Adrenal gland (tissue), 12 donors: Measurements from ENCODE around the gene SYT1. TPM values are rescaled to one million over a fixed set of nuclear protein-coding genes. Genes with fewer than 3 reads are reported as not detected.
"Not testable (repeated sequence)": the region's sequence is repeated elsewhere in the genome, so short reads cannot be mapped to it uniquely, and the experiment has no call there.

ENCODE experiments used
- DNase-seq, 7 donors: peaks; one replicate each; pipeline ENCODE4 v3.0.0-alpha.2; 2019 to 2020
- H3K27ac ChIP-seq, 5 donors: fragments of 200-600 bp; sonication (generic) in 4 of 5; 1 replicate in 3 of 5; 2 replicates in 2 of 5; pipeline versions ENCODE4 v1.5.1 to v1.8.0; 2016 to 2020; ENCODE audit warnings: mild to moderate bottlenecking in 1 of 5
- H3K27me3 ChIP-seq: fragments of 200-600 bp; 2 replicates; pipeline ENCODE4 v1.8.0; 2021
- H3K36me3 ChIP-seq, 2 donors: fragments of 200-600 bp; replicated peaks in 1 of 2; 1 replicate in 1 of 2; 2 replicates in 1 of 2; pipeline versions ENCODE4 v1.5.1 to v1.8.0; 2018 to 2022
- H3K4me1 ChIP-seq, 2 donors: fragments of 200-600 bp; replicated peaks in 1 of 2; 1 replicate in 1 of 2; 2 replicates in 1 of 2; pipeline versions ENCODE4 v1.5.1 to v1.8.0; 2018 to 2021
- H3K4me3 ChIP-seq, 4 donors: fragments of 200-600 bp; sonication (generic) in 3 of 4; one replicate each; pipeline ENCODE4 v1.5.1; 2016 to 2018
- H3K9me3 ChIP-seq, 3 donors: fragments of 200-600 bp; sonication (generic) in 1 of 3; replicated peaks in 1 of 3; 1 replicate in 2 of 3; 2 replicates in 1 of 3; pipeline versions ENCODE4 v1.5.1 to v1.8.0; 2016 to 2021
- CTCF ChIP-seq, 6 experiments: fragments of 450-650 bp in 4 of 6; fragments of 200-600 bp in 2 of 6; sonication (generic) in 1 of 6; IDR thresholded peaks; 1 replicate in 5 of 6; 2 replicates in 1 of 6; pipeline versions ENCODE4 v1.5.1 to v1.8.0; 2016 to 2021; ENCODE audit warnings: antibody characterized with exemption in 6 of 6, mild to moderate bottlenecking in 2 of 6, moderate library complexity in 1 of 6
- POLR2A ChIP-seq, 2 donors: fragments of 450-650 bp; IDR thresholded peaks; one replicate each; pipeline ENCODE4 v1.6.1; 2017; ENCODE audit warnings: antibody characterized with exemption in 2 of 2, mild to moderate bottlenecking in 2 of 2, moderate library complexity in 1 of 2
- WGBS, 4 donors: extraction: QIAGEN DNeasy Blood & Tissue Kit in 2 of 4; methylation state at CpG; one replicate each; pipeline versions ENCODE4 v1.1.5 to v1.1.7; 2013 to 2017; 5-methylcytosine and 5-hydroxymethylcytosine counted together
- intact Hi-C, 2 donors: fragments of 100-400 bp; cut with DNase I; formaldehyde crosslinking; loops; one replicate each; pipeline versions ENCODE4 v1.14.1 to v1.15.0; 2022 to 2023
- polyA plus RNA-seq, 3 donors: library from polyadenylated mRNA; stranded (reverse); fragments of 200-250 nt in 2 of 3; fragments of 350-450 nt in 1 of 3; fragmentation: Illumina TruSeq in 1 of 3; extraction: RNeasy Lipid Tissue Mini Kit (QIAGEN cat#74804) in 1 of 3; gene quantifications; one replicate each; pipeline ENCODE4 v1.2.3, GENCODE V29; 2013 to 2014
- total RNA-seq, 9 donors: library from RNA; depleted of rRNA in 4 of 9; stranded (reverse); fragments of >200 nt in 4 of 9; fragments of 120-200 nt in 1 of 9; fragmentation: NEBNext Ultra II Directional in 1 of 9; extraction: Animal tissue kit (Norgen Biotek cat#: 25700) in 1 of 9; gene quantifications; one replicate each; pipeline versions ENCODE4 v1.1.0 to v1.2.4, GENCODE V29; 2013 to 2023
- donor health status: healthy with polysubstance abuse.
- donor health status: Bipolar disorder and iron deficiency.
- donor health status: DM: yes; HTN: yes; CAD: no.
- donor health status: DM: no; HTN: no; CAD: no.
- donor health status: DM: no; HTN: no; CAD: no.
- donor health status: DM: yes; HTN: yes; CAD: no.

Gene SYT1
- total and polyA plus RNA-seq, 12 donors, result 0.42 to 22.3 (median 4.6) TPM

DNA sequence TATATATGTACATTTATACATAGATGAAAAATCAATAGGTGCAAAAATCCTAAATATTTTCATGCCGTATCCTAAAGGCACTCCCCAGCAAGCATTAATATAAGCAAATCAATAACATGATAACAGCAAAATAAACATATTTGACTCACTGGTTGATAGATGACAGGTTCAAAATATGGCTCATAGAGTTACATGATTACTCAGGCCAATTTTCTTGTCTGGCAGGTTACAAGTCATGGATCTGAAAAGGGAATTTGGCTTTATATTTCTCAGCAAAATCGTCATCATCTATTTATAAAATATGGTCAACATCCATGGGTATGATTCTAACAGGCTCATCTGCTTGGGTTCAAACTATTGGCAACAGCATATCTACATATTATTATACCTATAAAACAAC, 34.9 kb upstream of the SYT1 start:
- no peak overlapping the region for H3K4me3 ChIP-seq
- no peak for TF ChIP-seq CTCF (IDR thresholded peaks at IDR 0.05)
- no peak for TF ChIP-seq POLR2A (IDR thresholded peaks at IDR 0.05)
- no peaks in the 10 kb centered on the region for H3K4me1 ChIP-seq
- no peak for DNase-seq
- no peaks in the 10 kb centered on the region for H3K27me3 ChIP-seq
- intact Hi-C loops, result no loop called here
- H3K9me3 ChIP-seq, result no peaks in the 10 kb centered on the region
- no peaks in the 10 kb centered on the region for H3K36me3 ChIP-seq
- no peak overlapping the region for H3K27ac ChIP-seq
- 49 to 76% (median 61%) methylated on average over 2 of the region's 2 CpGs for WGBS, 4 donors

- no peak overlapping the region for H3K27ac ChIP-seq
- H3K4me3 ChIP-seq, result no peak overlapping the region
- TF ChIP-seq CTCF (IDR thresholded peaks at IDR 0.05), result no peak
- no peak for TF ChIP-seq POLR2A (IDR thresholded peaks at IDR 0.05)
- H3K9me3 ChIP-seq, result no peaks in the 10 kb centered on the region
- WGBS, 4 donors, result 81 to 90% (median 86%) methylated on average over 6 of the region's 6 CpGs
- DNase-seq, result no peak
- no peaks in the 10 kb centered on the region for H3K4me1 ChIP-seq
- H3K27me3 ChIP-seq, result no peaks in the 10 kb centered on the region
- no peaks in the 10 kb centered on the region for H3K36me3 ChIP-seq
- intact Hi-C loops, result no loop called here
These were observed 29.1 kb upstream of the SYT1 start for GRCh38 chr12:78835493-78835892.

DNA sequence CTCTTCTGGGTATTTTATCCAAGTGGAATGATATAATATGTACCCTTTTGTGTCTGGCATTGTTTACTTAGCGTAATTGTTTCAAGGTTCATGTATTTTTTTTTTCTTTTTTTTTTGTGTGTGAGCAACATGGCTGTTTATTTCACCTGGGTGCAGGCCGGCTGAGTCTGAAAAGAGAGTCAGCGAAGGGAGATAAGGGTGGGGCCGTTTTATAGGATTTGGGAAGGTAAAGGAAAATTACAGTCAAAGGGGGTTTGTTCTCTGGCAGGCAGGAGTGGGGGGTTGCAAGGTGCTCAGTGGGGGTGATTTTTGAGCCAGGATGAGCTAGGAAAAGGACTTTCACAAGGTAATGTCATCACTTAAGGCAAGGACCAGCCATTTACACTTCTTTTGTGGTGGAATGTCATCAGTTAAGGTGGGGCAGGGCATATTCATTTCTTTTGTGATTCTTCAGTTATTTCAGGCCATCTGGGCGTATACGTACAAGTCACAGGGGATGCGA, 24.0 kb upstream of the SYT1 start:
- 84 to 87% (median 86%) methylated on average over 7 of the region's 7 CpGs for WGBS, 4 donors
- H3K4me1 ChIP-seq, H3K27ac ChIP-seq, H3K36me3 ChIP-seq, H3K4me3 ChIP-seq, intact Hi-C loops, H3K27me3 ChIP-seq, DNase-seq, H3K9me3 ChIP-seq: not testable (repeated sequence)

- TF ChIP-seq POLR2A (IDR thresholded peaks at IDR 0.05) (no peak), CTCF (IDR thresholded peaks at IDR 0.05) (no peak)
- no peaks in the 10 kb centered on the region for H3K4me1 ChIP-seq
- intact Hi-C loops, result no loop called here
- H3K27ac ChIP-seq, result no peak overlapping the region
- no peak for DNase-seq
- no peaks in the 10 kb centered on the region for H3K9me3 ChIP-seq
- H3K36me3 ChIP-seq, result no peaks in the 10 kb centered on the region
- H3K4me3 ChIP-seq, result no peak overlapping the region
- no peaks in the 10 kb centered on the region for H3K27me3 ChIP-seq
These were observed 11.3 kb upstream of the SYT1 start for GRCh38 chr12:78853231-78853630.
